HepG2 (cell line): Measurements from ENCODE around the gene MAPRE3. TPM values are rescaled to one million over a fixed set of nuclear protein-coding genes. Genes with fewer than 3 reads are reported as not detected.

ENCODE experiments used
- ATAC-seq: fragments of 200-7000 bp; cut with Tn5 transposase; 3 replicates; pipeline ENCODE4 v1.9.1; 2020; ENCODE audit warnings: mild to moderate bottlenecking, moderate library complexity
- BruUV-seq: library from RNA; stranded (reverse); fragments of 400-500 nt; replicated peaks from 2 replicates; lab custom pipeline; 2021; lab: Mats Ljungman, UMichigan
- CTCF ChIA-PET: fragments of 300-600 bp; formaldehyde crosslinking; extraction: SDS; loops from one replicate; lab custom pipeline; 2021; ENCODE audit warnings: low total read pairs, inconsistent platforms, low intra/inter-chr PET ratio; lab: Yijun Ruan, JAX
- POLR2A ChIA-PET: fragments of 350-600 bp; sonication (Branson Sonifier 250); formaldehyde crosslinking; loops from one replicate; lab custom pipeline; 2020; ENCODE audit warnings: antibody characterized with exemption, inconsistent platforms; lab: Yijun Ruan, JAX
- DNase-seq: peaks from one replicate; pipeline ENCODE4 v3.0.0-alpha.2; 2015; ENCODE audit warnings: low spot score
- FAIRE-seq: peaks from 3 replicates; lab custom pipeline; 2011; peaks lifted over from hg19 to GRCh38; lab: Jason Lieb, UNC
- H2AFZ ChIP-seq: one replicate; pipeline ENCODE4 v1.6.1; 2011; ENCODE audit warnings: low read length, inconsistent platforms
- H3K27ac ChIP-seq: fragments of 300-600 bp; 3 replicates; pipeline ENCODE4 v1.8.0; 2011; ENCODE audit warnings: mixed run types, mild to moderate bottlenecking, mixed read lengths, low read length, inconsistent platforms; ENCODE audit not compliant: insufficient read depth; ENCODE audit errors: extremely low read length
- H3K27me3 ChIP-seq, 2 experiments: fragments of 200-600 bp in 1 of 2; 2 replicates in 1 of 2; 3 replicates in 1 of 2; pipeline versions ENCODE4 v1.6.0 to v1.8.0; 2011; ENCODE audit warnings: low read length in 2 of 2, mild to moderate bottlenecking in 2 of 2, moderate library complexity in 2 of 2, inconsistent platforms in 1 of 2; ENCODE audit not compliant: insufficient read depth in 2 of 2, control insufficient read depth in 1 of 2
- H3K36me3 ChIP-seq, 2 experiments: fragments of 200-600 bp in 1 of 2; replicated peaks in 1 of 2; 2 replicates in 1 of 2; 3 replicates in 1 of 2; pipeline versions ENCODE4 v1.5.1 to v1.8.0; 2011; ENCODE audit warnings: low read length in 2 of 2, inconsistent platforms in 1 of 2; ENCODE audit not compliant: insufficient read depth in 2 of 2, control insufficient read depth in 1 of 2
- H3K4me1 ChIP-seq: 2 replicates; pipeline ENCODE4 v1.5.1; 2012; ENCODE audit warnings: low read length, inconsistent platforms; ENCODE audit not compliant: insufficient read depth
- H3K4me2 ChIP-seq: 2 replicates; pipeline ENCODE4 v1.6.0; 2011; ENCODE audit warnings: low read depth, low read length, inconsistent platforms
- H3K4me3 ChIP-seq, 3 experiments: fragments of 200-600 bp in 1 of 3; sonication (generic), shearing (Covaris generic) in 1 of 3; replicated peaks in 1 of 3; 2 replicates each; pipeline ENCODE4 v1.5.1; 2011 to 2016; ENCODE audit warnings: low read length in 3 of 3, inconsistent platforms in 2 of 3, low read depth in 2 of 3, mild to moderate bottlenecking in 2 of 3, control low read depth in 1 of 3, mixed read lengths in 1 of 3; ENCODE audit not compliant: insufficient read depth in 1 of 3
- H3K79me2 ChIP-seq: one replicate; pipeline ENCODE4 v1.6.1; 2011; ENCODE audit warnings: low read length, inconsistent platforms; ENCODE audit not compliant: insufficient read depth
- H3K9ac ChIP-seq: 2 replicates; pipeline ENCODE4 v1.6.0; 2011; ENCODE audit warnings: mild to moderate bottlenecking, low read depth, low read length, inconsistent platforms; ENCODE audit not compliant: insufficient read depth
- H3K9me3 ChIP-seq: 2 replicates; pipeline ENCODE4 v1.5.1; 2012; ENCODE audit warnings: mild to moderate bottlenecking, low read length
- H4K20me1 ChIP-seq: 2 replicates; pipeline ENCODE4 v1.6.0; 2011; ENCODE audit warnings: inconsistent platforms, mild to moderate bottlenecking, low read length, moderate library complexity; ENCODE audit not compliant: insufficient read depth
- FOSL2 ChIP-seq: sonication (generic); formaldehyde crosslinking; IDR thresholded peaks from 2 replicates; pipeline ENCODE4 v1.4.0; 2020; ENCODE audit warnings: missing genetic modification reagents
- GABPA ChIP-seq, 2 experiments: IDR thresholded peaks; 2 replicates each; pipeline ENCODE4 v1.6.1; 2011 to 2016; ENCODE audit warnings: low read depth in 2 of 2, low read length in 1 of 2, missing biosample characterization in 1 of 2, missing genetic modification characterization in 1 of 2
- ZBTB7A ChIP-seq: sonication (generic); formaldehyde crosslinking; IDR thresholded peaks from 2 replicates; pipeline ENCODE4 v1.8.0; 2022; ENCODE audit warnings: mild to moderate bottlenecking, missing genetic modification reagents
- ZNF660 ChIP-seq: sonication (generic); formaldehyde crosslinking; IDR thresholded peaks from 2 replicates; pipeline ENCODE4 v1.5.1; 2020; ENCODE audit warnings: mild to moderate bottlenecking, low read depth, missing genetic modification reagents, borderline replicate concordance
- WGBS: methylation state at CpG from one replicate; pipeline ENCODE4 v1.1.6; 2017; ENCODE audit warnings: low lambda C conversion rate; 5-methylcytosine and 5-hydroxymethylcytosine counted together
- in situ Hi-C: cut with HindIII; loops from 2 replicates; pipeline ENCODE4 v1.10.0; 2017; ENCODE audit warnings: low pct_unique_long_range_greater_than_20kb; ENCODE audit not compliant: extremely low pct_ligation_motif_present
- intact Hi-C: fragments of 100-400 bp; cut with micrococcal nuclease; formaldehyde crosslinking; loops from one replicate; pipeline ENCODE4 v1.10.0; 2022; ENCODE audit not compliant: unreplicated experiment
- polyA plus RNA-seq, 8 experiments: library from polyadenylated mRNA; depleted of rRNA in 3 of 8; stranded (reverse) in 7 of 8; unstranded in 1 of 8; fragments of >200 nt; fragmentation: Illumina TruSeq in 4 of 8; extraction: Trizol in 4 of 8; gene quantifications; 2 replicates each; pipeline versions ENCODE4 v1.2.1 to v1.2.3, GENCODE V29; 2011 to 2016; ENCODE audit warnings: low read depth in 4 of 8, missing spikeins in 1 of 8, mixed read lengths in 1 of 8; ENCODE audit not compliant: insufficient read depth in 1 of 8
- total RNA-seq, 5 experiments: library from RNA; depleted of rRNA; stranded (reverse); fragments of >200 nt; fragmentation: Illumina TruSeq; extraction: Trizol; gene quantifications; 2 replicates each; pipeline ENCODE4 v1.2.3, GENCODE V29; 2016; ENCODE audit warnings: low read depth in 1 of 5

MAPRE3 gene
- total and polyA plus RNA-seq, 2 of the 13 experiments (the other 11 are each of a cell fraction or from before 2014, with no cell fraction given) = 0.31 to 0.91 TPM

DNA sequence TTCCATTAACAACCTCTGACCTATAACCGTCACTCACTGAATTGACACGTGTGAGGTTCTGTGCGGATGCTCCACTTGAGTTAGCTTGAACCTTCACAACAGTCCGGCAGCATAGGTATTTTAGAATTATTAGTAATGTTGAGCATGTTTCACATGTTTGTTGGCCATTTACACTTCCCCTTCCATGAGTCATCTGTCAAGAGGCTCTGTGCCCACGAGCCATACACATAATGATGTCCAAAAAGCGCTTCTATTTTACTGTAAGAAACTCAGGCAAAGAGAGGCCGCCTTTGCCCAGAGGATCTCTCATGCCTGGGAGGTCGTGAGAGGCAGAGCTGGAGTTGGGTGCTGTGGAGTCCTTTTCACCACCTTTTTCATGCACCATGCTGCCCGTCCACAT, 33.4 kb downstream of the MAPRE3 start:
- H3K4me3 ChIP-seq = no peak overlapping the region
- H3K9me3 ChIP-seq = no peaks in the 10 kb centered on the region
- H3K27ac ChIP-seq = no peak overlapping the region
- H3K27me3 ChIP-seq = no peaks in the 10 kb centered on the region
- intact Hi-C loops (no loop called here), in situ Hi-C loops (no loop called here)
- no peak for DNase-seq
- FAIRE-seq = no peak
- POLR2A ChIA-PET = no interaction called here
- peaks cover 9% of the 10 kb centered on the region for H3K4me1 ChIP-seq
- 38% methylated on average over 9 of the region's 9 CpGs for WGBS
- H3K4me2 ChIP-seq = no peak overlapping the region
- H3K36me3 ChIP-seq = no peaks in the 10 kb centered on the region
- ATAC-seq = no peak
- TF ChIP-seq ZNF660 (CRISPR knock-in tag) (no peak), FOSL2 (peak; percentile 65)
- no TSS peak for BruUV-seq
- H4K20me1 ChIP-seq = no peaks in the 10 kb centered on the region
- no peaks in the 10 kb centered on the region for H3K79me2 ChIP-seq
- CTCF ChIA-PET = no interaction called here
- no peak overlapping the region for H3K9ac ChIP-seq
- H2AFZ ChIP-seq = no peak overlapping the region

DNA sequence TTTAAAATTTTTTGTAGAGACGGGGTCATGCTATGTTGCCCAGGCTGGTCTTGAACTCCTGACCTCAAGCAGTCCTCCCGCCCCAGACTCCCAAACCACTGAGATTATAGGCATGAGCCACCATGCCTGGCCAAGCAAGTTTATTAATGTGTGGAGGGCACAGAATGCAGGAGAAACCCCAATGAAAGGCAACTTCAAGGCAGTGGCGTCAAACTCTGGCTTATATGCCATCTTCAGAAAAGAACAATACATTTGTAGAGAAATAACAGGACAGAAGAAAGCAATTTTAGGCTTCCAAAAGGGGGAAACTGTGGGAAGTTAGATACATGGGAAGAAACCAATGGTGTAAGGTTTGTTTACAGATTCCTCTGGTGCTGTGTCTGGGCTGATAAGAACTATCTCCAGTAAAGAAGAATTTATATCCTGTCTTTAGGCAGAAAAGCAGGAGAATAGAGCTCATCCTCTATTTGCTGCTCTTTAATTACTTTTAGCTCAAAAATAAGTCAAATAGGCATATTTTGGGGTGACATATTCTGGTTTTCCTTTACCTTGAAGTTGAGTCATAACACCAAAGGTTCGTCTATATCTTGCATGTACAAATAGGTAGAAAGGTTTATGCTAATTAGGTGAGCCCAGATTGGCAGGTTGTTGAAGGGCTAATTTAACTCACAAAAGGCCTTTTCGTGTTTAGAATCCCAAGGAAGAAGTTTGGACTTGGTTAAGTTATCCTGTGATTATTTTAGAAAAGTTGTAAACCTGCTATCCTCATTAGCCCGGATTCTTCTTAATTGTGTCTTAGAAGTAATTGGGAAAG, 36.4 kb downstream of the MAPRE3 start:
- TF ChIP-seq ZBTB7A = no peak
- no peak for TF ChIP-seq GABPA (IDR thresholded peaks at IDR 0.05; ENCODE audit: low read depth, low read length)
- no peak for TF ChIP-seq GABPA (CRISPR knock-in tag; IDR thresholded peaks at IDR 0.05; ENCODE audit: low read depth)
- POLR2A ChIA-PET = interaction anchor here (1.3 kb wide), 1 partner anchor 26 kb away, joined by 4 read pairs; the partner anchor contains the start of gene TMEM214

More for the DNA sequence above, 36.4 kb downstream of the MAPRE3 start:
- H3K79me2 ChIP-seq = no peaks in the 10 kb centered on the region
- FAIRE-seq (no peak), DNase-seq (no peak), ATAC-seq (no peak)
- H3K9ac ChIP-seq = no peak overlapping the region
- H3K4me2 ChIP-seq = no peak overlapping the region
- H3K9me3 ChIP-seq = no peaks in the 10 kb centered on the region
- no peaks in the 10 kb centered on the region for H3K36me3 ChIP-seq
- BruUV-seq = no TSS peak
- H3K4me1 ChIP-seq = peaks cover 15% of the 10 kb centered on the region
- no peak overlapping the region for H3K4me3 ChIP-seq
- intact Hi-C loops = no loop called here
- H3K27me3 ChIP-seq = no peaks in the 10 kb centered on the region
- in situ Hi-C loops = no loop called here
- H2AFZ ChIP-seq = no peak overlapping the region
- CTCF ChIA-PET = no interaction called here
- 58% methylated on average over 6 of the region's 6 CpGs for WGBS
- H3K27ac ChIP-seq = no peak overlapping the region
- no peaks in the 10 kb centered on the region for H4K20me1 ChIP-seq
